HG03060 (cell line): ENCODE data around the gene CTNNA1.

Experiments
- ATAC-seq: cut with Tn5 transposase; IDR thresholded peaks from one replicate; pipeline ENCODE4 v1.9.1; 2021; ENCODE audit warnings: low read depth, moderate number of reproducible peaks; ENCODE audit not compliant: unreplicated experiment

Gene CTNNA1

DNA sequence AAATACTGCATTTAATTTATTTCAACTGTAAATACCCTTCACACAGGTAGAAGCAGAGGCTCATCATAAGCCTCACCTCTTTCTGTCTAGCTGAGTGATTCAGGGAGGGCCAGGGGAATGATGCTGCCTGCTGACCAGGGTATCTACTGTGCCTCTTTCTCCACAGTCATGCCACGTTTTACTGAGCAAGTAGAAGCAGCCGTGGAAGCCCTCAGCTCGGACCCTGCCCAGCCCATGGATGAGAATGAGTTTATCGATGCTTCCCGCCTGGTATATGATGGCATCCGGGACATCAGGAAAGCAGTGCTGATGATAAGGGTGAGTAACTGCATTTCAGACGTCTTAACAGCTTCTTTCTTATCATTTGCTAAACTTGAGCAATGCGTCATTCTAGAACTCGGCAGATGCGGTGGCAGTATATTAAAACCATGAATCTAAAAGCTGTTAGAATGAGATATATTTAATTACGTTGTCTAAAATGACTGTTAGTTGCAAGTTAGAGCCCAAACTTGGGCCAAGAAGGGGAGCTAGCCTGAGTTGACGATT is 171.9 kb downstream of the CTNNA1 start:
- no peak for ATAC-seq

DNA sequence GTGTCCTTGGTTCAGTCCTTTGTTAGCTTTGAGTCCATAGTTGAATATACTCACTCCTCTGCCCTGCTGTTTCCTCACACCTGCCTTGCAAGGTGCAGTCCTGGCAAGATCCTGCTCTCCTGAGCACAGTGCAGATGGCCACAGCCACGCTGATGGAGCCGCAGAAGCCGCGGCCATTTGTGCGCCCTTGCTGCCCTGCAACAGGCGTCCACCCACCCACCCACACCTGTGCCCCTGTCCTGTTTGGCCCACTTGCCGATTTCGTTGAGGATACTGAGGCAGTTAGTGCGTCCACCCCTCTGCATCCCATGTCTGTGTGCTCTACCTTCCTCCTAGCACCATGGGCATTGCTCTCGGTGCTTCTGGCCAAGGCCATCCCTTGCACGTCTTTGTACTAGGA is 173.0 kb downstream of the CTNNA1 start:
- ATAC-seq: no peak

- ATAC-seq: no peak
Measured at GRCh38 chr5:138926688-138927448, 173.6 kb downstream of the CTNNA1 start.

DNA sequence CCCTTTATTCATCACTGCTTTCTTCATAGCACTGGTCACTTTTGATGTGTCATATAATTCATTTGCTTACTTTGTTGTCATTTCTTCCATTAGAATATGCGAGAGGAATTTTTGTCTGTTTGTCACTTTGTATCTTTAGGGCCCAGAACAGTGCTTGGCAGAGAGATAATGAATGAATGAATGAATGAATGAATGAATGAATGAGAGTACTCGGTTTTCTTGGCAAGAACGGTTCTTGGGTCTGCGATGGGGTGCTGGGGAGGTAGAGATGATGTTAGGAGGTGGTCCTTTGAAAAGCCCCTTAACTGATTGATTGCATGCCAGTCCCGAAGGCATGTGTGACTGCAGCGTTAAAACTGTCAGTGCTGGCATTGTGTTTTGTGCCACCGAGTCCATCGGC is 174.3 kb downstream of the CTNNA1 start:
- no peak for ATAC-seq

DNA sequence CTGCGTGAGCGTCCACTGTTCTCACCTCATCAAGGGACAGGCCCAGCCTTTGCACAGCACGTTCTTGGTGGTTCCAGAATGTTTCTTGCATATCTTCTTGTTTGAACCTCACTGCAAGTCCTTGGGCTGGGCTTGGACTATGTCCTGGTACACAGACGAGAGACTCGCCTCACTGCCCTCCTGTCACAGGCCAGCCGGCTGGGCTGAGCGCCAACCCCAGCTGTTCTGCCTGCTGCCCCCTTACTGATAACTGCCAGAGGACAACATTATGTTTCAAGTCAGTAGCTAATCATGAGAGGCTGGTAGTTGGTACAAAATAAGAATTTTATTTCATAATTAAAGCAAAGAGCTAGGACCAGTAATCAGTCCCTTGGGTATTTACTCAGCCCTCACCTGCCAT is 174.8 kb downstream of the CTNNA1 start:
- no peak for ATAC-seq

- no peak for ATAC-seq
Measured at GRCh38 chr5:138929571-138929955, 176.3 kb downstream of the CTNNA1 start.

DNA sequence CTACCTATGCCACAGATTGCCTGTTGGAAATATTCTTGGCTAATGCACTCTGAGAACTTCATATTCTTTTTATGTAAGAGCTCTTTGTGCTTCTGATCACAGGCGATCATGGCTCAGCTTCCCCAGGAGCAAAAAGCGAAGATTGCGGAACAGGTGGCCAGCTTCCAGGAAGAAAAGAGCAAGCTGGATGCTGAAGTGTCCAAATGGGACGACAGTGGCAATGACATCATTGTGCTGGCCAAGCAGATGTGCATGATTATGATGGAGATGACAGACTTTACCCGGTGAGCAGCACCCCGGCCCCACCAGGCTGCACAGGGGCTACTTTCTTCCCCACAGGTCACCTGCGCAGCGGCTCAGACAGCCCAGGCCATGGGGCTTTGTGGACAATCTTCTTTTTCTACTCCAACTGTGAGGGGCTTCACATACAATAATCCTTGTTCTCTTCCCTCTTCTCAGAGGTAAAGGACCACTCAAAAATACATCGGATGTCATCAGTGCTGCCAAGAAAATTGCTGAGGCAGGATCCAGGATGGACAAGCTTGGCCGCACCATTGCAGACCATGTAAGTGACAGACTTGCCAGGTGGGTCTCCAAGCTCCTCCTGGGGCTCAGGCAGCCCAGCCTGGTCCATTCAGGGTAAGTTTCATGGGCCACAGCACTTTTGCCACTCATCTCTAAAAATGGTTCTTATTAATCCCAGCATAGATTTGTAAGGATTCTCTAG is 177.3 kb downstream of the CTNNA1 start:
- ATAC-seq: no peak

DNA sequence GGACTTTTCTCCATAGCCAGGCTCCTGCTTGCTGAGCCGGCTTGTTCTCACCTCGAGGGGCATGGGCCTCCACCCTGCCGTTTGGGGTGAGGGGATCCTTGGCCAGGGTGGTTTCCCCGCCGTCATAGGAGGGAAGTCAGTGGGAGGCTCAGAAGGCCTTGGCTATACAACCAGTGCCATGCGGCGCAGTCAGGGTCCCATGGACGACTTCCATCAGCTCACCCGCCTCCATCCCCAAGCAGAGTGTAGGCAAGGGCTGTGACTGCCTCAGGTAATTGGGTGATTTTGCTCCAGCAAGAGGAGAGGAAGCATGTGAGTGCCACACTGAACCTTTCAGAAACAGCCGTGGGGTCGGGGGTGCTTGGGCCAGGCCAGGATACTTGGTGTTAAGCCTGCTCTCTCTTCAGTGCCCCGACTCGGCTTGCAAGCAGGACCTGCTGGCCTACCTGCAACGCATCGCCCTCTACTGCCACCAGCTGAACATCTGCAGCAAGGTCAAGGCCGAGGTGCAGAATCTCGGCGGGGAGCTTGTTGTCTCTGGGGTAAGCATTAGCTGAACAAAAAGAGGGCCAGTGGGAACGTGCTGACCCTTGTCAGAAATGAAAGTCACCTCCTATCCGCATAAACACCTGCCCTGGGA is 179.1 kb downstream of the CTNNA1 start:
- no peak for ATAC-seq

- ATAC-seq: no peak
Measured at GRCh38 chr5:138933522-138934290, 180.5 kb downstream of the CTNNA1 start.

DNA sequence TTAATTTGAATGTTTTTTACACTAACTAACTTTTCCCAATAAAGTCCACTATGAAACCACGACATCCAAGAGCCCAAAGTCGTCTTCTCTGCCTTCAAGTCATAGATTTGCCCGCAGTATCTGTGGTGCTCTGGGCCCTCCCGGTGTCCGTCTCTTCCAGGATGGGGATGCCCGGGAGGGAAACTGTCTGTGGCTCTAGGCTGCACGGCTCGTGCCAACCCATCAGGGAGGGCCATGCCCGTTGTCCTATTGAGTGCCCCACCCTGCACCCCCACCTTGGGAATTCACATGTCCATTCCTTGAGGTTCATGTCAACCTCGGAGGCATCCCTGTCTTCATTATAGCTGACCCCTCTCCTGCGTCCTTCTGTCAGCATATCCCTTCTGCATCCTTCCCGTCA is 181.7 kb downstream of the CTNNA1 start:
- no peak for ATAC-seq

GRCh38 chr5:138935466-138935865 is 182.2 kb downstream of the CTNNA1 start:
- no peak for ATAC-seq

DNA sequence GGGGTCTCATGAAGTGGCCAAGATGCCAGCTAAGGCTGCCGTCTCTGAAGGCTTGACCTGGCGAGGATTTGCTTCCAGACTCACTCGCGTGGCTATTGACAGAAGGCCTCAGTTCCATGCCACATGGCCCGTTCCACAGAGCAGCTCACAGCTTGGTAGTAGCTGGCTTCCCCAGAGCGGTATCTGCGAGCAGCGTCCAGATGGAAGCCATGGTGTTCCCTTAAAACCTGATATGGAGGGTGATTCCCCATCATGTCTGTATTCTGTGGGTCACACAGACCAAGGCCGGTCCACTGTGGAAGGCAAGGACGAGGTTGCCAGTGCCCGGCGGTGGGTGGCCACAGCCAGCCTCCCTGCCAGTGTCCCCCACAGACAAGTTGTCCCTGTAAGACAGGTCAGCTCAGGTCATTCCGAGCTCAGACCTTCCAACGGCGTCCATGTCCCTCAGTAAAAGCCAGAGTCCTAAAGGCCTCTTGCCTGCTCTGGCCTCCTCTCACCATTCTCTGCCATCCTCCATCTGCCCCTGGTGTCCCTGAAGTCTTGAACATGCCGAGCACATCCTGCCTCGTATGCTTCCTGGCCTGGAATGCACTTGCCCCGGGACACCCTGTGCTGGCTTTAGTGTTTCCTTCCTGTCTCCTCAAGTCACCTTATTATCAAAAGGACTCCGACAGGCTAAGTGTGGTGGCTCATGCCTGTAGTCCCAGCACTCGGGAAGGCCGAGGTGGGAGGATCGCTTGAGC is 183.2 kb downstream of the CTNNA1 start:
- ATAC-seq: no peak

DNA sequence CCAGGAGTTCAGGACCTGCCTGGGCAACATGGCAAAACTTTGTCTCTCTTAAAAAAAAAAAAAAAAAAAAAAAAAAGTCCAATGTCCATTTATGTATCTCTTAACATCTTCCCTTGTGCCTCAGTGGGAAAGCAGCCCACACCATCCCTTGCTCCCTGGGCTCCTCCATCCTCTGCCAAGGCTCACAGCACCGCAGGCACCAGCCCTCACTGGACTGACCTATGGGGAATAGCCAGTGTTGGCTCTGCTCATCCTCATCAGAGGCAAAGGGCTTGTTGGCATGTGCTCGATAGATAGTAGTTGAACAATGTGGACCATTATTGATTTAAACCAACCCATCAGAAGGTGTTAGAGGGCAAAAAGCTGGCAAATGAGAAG is 183.7 kb downstream of the CTNNA1 start:
- no peak for ATAC-seq

GRCh38 chr5:138937392-138938387 is 184.5 kb downstream of the CTNNA1 start:
- no peak for ATAC-seq

DNA sequence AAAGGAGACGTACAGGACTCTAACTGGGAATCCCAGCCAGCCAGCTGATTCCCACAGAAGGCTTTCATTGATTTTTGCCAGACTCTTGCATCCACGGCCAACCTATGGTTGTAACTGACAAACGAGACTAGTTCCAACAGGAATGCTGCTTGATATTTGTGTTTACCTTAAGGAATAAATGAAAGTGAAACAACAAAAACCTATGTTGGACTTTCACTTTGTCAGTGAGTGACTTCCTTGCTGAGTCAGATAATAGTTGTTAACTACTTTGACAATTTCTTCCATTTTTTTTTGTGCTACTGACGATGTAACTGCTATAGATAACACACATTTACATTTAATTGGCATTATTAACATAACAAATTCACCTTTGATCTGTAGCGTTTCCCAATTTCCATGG is 185.3 kb downstream of the CTNNA1 start:
- ATAC-seq: no peak

DNA sequence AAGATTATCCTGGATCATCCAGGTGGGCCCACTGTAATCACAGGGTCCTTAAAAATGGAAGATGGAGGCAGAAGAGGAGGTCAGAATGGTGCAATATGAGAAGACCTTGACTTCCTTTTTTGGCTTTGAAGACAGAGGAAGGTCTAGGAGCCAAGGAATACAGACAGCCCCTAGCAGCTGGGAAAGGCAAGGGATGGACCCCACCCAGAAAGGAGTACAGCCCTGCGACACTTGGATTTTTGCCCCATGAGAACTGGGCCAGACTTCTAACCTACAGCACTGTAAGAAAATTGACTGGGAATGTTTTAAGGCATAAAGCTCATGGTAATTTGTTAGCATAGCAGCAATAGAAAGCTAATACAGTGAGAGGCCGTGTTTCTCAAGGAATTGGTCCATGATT is 188.8 kb downstream of the CTNNA1 start:
- no peak for ATAC-seq

DNA sequence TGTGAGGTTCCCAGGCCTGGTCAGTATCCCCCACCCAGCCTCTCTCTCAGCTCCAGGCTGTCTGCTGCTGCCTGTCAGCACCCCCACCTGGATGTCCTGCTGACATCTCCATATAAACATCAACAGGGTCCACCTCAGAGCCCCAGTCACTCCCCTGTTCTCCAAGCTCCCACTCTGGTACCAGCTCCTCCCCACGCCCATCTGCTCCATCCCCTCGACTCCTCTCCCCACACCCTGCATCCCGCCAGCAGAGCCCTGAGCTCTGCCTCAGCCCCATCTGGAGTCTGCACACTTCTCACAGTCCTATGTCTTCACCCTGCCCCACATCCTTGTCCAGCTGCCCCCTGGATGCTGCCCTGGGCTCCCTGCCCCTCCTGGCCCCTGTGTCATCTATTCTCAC is 189.6 kb downstream of the CTNNA1 start:
- ATAC-seq: no peak

DNA sequence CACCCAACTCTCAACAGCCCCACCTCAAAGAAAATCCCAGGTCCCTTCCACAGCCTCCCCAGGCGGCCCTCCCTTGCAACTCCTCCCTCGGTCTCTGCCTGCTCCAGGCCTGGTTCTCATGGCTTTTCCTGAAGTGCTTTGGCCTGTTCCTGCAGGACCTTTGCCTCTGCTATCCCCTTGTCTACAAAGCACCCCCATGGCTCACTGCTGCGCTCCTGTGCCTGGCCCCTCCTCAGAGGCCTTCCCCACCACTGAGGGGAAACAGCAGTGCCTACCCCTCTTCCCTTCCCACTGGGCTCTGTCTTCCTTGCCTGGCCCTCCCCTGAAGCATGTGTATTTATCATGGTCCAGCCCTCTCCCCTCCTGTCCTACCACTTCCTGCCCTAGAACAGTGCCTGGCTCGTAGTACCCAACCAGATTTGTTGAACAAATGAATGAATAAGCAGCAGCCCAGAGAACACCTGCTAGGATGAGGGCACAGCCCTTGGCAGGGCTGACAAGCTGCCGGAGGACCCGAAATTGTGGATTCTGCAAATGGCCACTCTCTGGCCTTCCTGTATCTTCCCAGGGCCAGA is 190.5 kb downstream of the CTNNA1 start:
- no peak for ATAC-seq
